IMR-90 (cell line): ENCODE results near the gene ATP8B3. TPM values are rescaled to one million over a fixed set of nuclear protein-coding genes. Genes with fewer than 3 reads are reported as not detected.

Experiments
- ATAC-seq: fragments of 200-7000 bp; cut with Tn5 transposase; 2 replicates; pipeline ENCODE4 v1.9.1; 2020; ENCODE audit warnings: low read depth, mild to moderate bottlenecking, moderate library complexity
- BruUV-seq: library from RNA; stranded (reverse); fragments of 400-500 nt; replicated peaks from 2 replicates; lab custom pipeline; 2021; lab: Mats Ljungman, UMichigan
- CTCF ChIA-PET: fragments of 300-600 bp; formaldehyde crosslinking; extraction: SDS; loops from one replicate; lab custom pipeline; 2021; ENCODE audit warnings: antibody characterized with exemption; lab: Yijun Ruan, JAX
- POLR2A ChIA-PET: fragments of 300-600 bp; sonication (Branson Sonifier 250); formaldehyde crosslinking; loops from one replicate; lab custom pipeline; 2022; ENCODE audit warnings: antibody characterized with exemption; ENCODE audit not compliant: unreplicated experiment; lab: Charles Lee
- DNase-seq: peaks from one replicate; pipeline ENCODE4 v3.0.0; 2013
- H2AFZ ChIP-seq: replicated peaks from 2 replicates; pipeline ENCODE3; 2013; ENCODE audit warnings: low read length, mild to moderate bottlenecking; ENCODE audit not compliant: poor library complexity
- H2AK5ac ChIP-seq: 2 replicates; pipeline ENCODE4 v1.6.1; 2013; ENCODE audit warnings: low read depth, low read length, inconsistent platforms
- H2AK9ac ChIP-seq: replicated peaks from 2 replicates; pipeline ENCODE3; 2013; ENCODE audit warnings: mild to moderate bottlenecking, low read depth, low read length, moderate library complexity; ENCODE audit not compliant: poor library complexity
- H2BK120ac ChIP-seq: 2 replicates; pipeline ENCODE4 v1.6.1; 2013; ENCODE audit warnings: low read depth, low read length, inconsistent platforms
- H2BK15ac ChIP-seq: 3 replicates; pipeline ENCODE4 v1.6.1; 2013; ENCODE audit warnings: low read depth, low read length, inconsistent platforms
- H2BK20ac ChIP-seq: 2 replicates; pipeline ENCODE4 v1.6.1; 2013; ENCODE audit warnings: low read depth, mild to moderate bottlenecking, inconsistent platforms, low read length, moderate library complexity
- H2BK5ac ChIP-seq: 2 replicates; pipeline ENCODE4 v1.6.1; 2013; ENCODE audit warnings: mild to moderate bottlenecking, low read depth, low read length, inconsistent platforms; ENCODE audit not compliant: poor library complexity, severe bottlenecking
- H3K14ac ChIP-seq: replicated peaks from 2 replicates; pipeline ENCODE4 v1.6.1; 2013; ENCODE audit warnings: low read depth, low read length, inconsistent platforms
- H3K18ac ChIP-seq: 2 replicates; pipeline ENCODE4 v1.6.1; 2013; ENCODE audit warnings: low read depth, low read length, control low read depth
- H3K23ac ChIP-seq: 2 replicates; pipeline ENCODE4 v1.6.1; 2013; ENCODE audit warnings: low read depth, low read length, inconsistent platforms
- H3K27ac ChIP-seq: 2 replicates; pipeline ENCODE4 v1.5.1; 2013; ENCODE audit warnings: mild to moderate bottlenecking, control low read depth, low read length; ENCODE audit not compliant: insufficient read depth
- H3K27me3 ChIP-seq: 2 replicates; pipeline ENCODE4 v1.6.1; 2013; ENCODE audit warnings: low read length; ENCODE audit not compliant: control insufficient read depth, insufficient read depth
- H3K36me3 ChIP-seq: 2 replicates; pipeline ENCODE4 v1.6.1; 2013; ENCODE audit warnings: low read length, mixed read lengths; ENCODE audit not compliant: control insufficient read depth, insufficient read depth
- H3K4ac ChIP-seq: 2 replicates; pipeline ENCODE4 v1.6.1; 2013; ENCODE audit warnings: low read depth, low read length, inconsistent platforms
- H3K4me1 ChIP-seq: 2 replicates; pipeline ENCODE4 v1.6.1; 2013; ENCODE audit warnings: low read length, mixed read lengths; ENCODE audit not compliant: control insufficient read depth, insufficient read depth
- H3K4me2 ChIP-seq: 2 replicates; pipeline ENCODE4 v1.6.1; 2013; ENCODE audit warnings: low read depth, mild to moderate bottlenecking, control low read depth, low read length, moderate library complexity
- H3K4me3 ChIP-seq: 2 replicates; pipeline ENCODE4 v1.5.1; 2013; ENCODE audit warnings: low read depth, mild to moderate bottlenecking, control low read depth, low read length, moderate library complexity; ENCODE audit not compliant: insufficient read depth
- H3K56ac ChIP-seq: 2 replicates; pipeline ENCODE4 v1.6.1; 2013; ENCODE audit warnings: low read length, inconsistent platforms; ENCODE audit not compliant: insufficient read depth; ENCODE audit errors: extremely low read depth
- H3K79me1 ChIP-seq, 2 experiments: 2 replicates each; pipeline ENCODE4 v1.6.1; 2013; ENCODE audit warnings: low read length in 2 of 2, inconsistent platforms in 1 of 2, low read depth in 1 of 2
- H3K9ac ChIP-seq: 2 replicates; pipeline ENCODE4 v1.6.1; 2013; ENCODE audit warnings: low read depth, low read length, control low read depth
- H3K9me1 ChIP-seq: 2 replicates; pipeline ENCODE4 v1.6.1; 2013; ENCODE audit warnings: low read length, inconsistent platforms; ENCODE audit not compliant: insufficient read depth
- H3K9me3 ChIP-seq: 2 replicates; pipeline ENCODE4 v1.6.1; 2013; ENCODE audit warnings: low read length; ENCODE audit not compliant: control insufficient read depth, insufficient read depth
- H4K20me1 ChIP-seq: 2 replicates; pipeline ENCODE4 v1.6.1; 2013; ENCODE audit warnings: low read length, inconsistent platforms; ENCODE audit not compliant: insufficient read depth
- H4K5ac ChIP-seq: 2 replicates; pipeline ENCODE4 v1.6.1; 2013; ENCODE audit warnings: mild to moderate bottlenecking, low read depth, low read length, control low read depth
- H4K8ac ChIP-seq, 2 experiments: 2 replicates each; pipeline ENCODE4 v1.6.1; 2013; ENCODE audit warnings: low read depth in 2 of 2, low read length in 2 of 2, control low read depth in 1 of 2, inconsistent platforms in 1 of 2
- H4K91ac ChIP-seq: 2 replicates; pipeline ENCODE4 v1.6.1; 2013; ENCODE audit warnings: low read depth, low read length, inconsistent platforms; ENCODE audit not compliant: insufficient read depth
- BHLHE40 ChIP-seq: fragments of 150-350 bp; IDR thresholded peaks from 2 replicates; pipeline ENCODE4 v1.6.1; 2016; ENCODE audit warnings: mild to moderate bottlenecking, low read depth, low read length
- CEBPB ChIP-seq: IDR thresholded peaks from 2 replicates; pipeline ENCODE4 v1.6.1; 2012; ENCODE audit warnings: low read depth, low read length, improper control_type of control experiment
- MXI1 ChIP-seq: IDR thresholded peaks from 2 replicates; pipeline ENCODE4 v1.6.1; 2012; ENCODE audit warnings: low read depth, mild to moderate bottlenecking, low read length, moderate library complexity, borderline replicate concordance
- RAD21 ChIP-seq: IDR thresholded peaks from 2 replicates; pipeline ENCODE4 v1.6.1; 2012; ENCODE audit warnings: low read length, improper control_type of control experiment
- WGBS, 2 experiments: methylation state at CpG; one replicate each; pipeline versions ENCODE4 v1.1.5 to v1.1.7; 2013; ENCODE audit warnings: missing lambda C conversion rate in 2 of 2; ENCODE audit not compliant: insufficient read length in 1 of 2; ENCODE audit errors: extremely low coverage in 2 of 2; 5-methylcytosine and 5-hydroxymethylcytosine counted together
- dilution Hi-C: fragments of 300-500 bp; cut with HindIII; formaldehyde crosslinking; loops from one replicate; pipeline ENCODE4 v1.14.3; 2018; ENCODE audit warnings: low sequenced_read_pairs; ENCODE audit not compliant: unreplicated experiment
- in situ Hi-C: fragments of 300-500 bp; cut with MboI; formaldehyde crosslinking; loops from 3 replicates; pipeline ENCODE4 v1.14.3; 2019; ENCODE audit warnings: low sequenced_read_pairs, inconsistent platforms, mixed read lengths
- intact Hi-C: fragments of 100-400 bp; cut with micrococcal nuclease; formaldehyde crosslinking; loops from 2 replicates; pipeline ENCODE4 v1.10.0; 2022
- polyA plus RNA-seq, 3 experiments: library from polyadenylated mRNA; depleted of rRNA; stranded (reverse); fragments of >200 nt; gene quantifications; 2 replicates each; pipeline ENCODE4 v1.2.3, GENCODE V29; 2012; ENCODE audit warnings: low replicate concordance in 1 of 3
- total RNA-seq: library from RNA; depleted of rRNA; stranded (reverse); fragments of >200 nt; gene quantifications from 2 replicates; pipeline ENCODE4 v1.2.3, GENCODE V29; 2012
- TF ChIP-seq, protein P1 (sequence below): conservative IDR thresholded peaks from 2 replicates; pipeline ENCODE4 v1.5.1; 2012; ENCODE audit warnings: mild to moderate bottlenecking, low read depth, low read length, improper control_type of control experiment
- TF ChIP-seq, protein P2 (sequence below): fragments of 150-350 bp; IDR thresholded peaks from 2 replicates; pipeline ENCODE4 v1.6.1; 2017; ENCODE audit warnings: mild to moderate bottlenecking, antibody characterized with exemption, low read length, low read depth

ATP8B3 gene
- total and polyA plus RNA-seq, 2 of the 4 experiments (the other 2 are of a cell fraction): 1.6 to 8.1 TPM

DNA sequence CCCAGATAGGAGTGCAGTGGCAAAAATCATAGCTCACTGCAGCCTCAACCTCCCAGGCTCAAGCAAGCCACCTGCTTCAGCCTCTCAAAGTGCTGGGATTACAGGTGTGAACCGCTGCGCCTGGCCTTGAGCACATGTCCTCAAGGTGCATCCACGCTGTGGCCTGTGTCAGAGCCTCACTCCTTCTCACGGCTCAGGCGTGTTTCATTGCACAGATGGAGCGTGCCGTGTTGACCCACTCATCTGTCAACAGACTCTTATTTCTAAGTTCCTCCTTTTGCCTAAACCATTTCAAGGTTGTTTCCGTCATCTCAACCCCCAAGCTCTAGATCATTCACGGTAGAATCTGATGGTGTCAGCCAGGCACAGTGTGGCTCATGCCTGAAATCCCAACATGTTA, 28.2 kb downstream of the ATP8B3 start:
- no peak overlapping the region for H3K9ac ChIP-seq
- H2BK120ac ChIP-seq: no peak overlapping the region
- ChIA-PET CTCF (no interaction called here), POLR2A (no interaction called here)
- ATAC-seq (no peak), DNase-seq (no peak)
- intact Hi-C loops (no loop called here), dilution Hi-C loops (no loop called here), in situ Hi-C loops (loop anchor here (25.0 kb wide), 1 partner anchor 247 kb away; no protein-coding TSS in a partner anchor)
- no peaks in the 10 kb centered on the region for H3K9me1 ChIP-seq
- no TSS peak for BruUV-seq
- no peak overlapping the region for H4K8ac ChIP-seq
- no peak overlapping the region for H3K18ac ChIP-seq
- H2AK5ac ChIP-seq: no peak overlapping the region
- no peak overlapping the region for H4K5ac ChIP-seq
- no peak overlapping the region for H2BK5ac ChIP-seq
- peaks cover 46% of the 10 kb centered on the region for H3K27me3 ChIP-seq
- no peak overlapping the region for H3K23ac ChIP-seq
- 87% methylated on average over 9 of the region's 9 CpGs; no CpG with 5 or more reads in 1 of the 2 experiments for WGBS, 2 experiments
- no peak overlapping the region for H3K14ac ChIP-seq
- H3K4ac ChIP-seq: no peak overlapping the region
- no peak overlapping the region for H3K4me2 ChIP-seq
- no peak overlapping the region for H3K27ac ChIP-seq
- no peak overlapping the region for H2AFZ ChIP-seq
- H3K4me3 ChIP-seq: no peak overlapping the region
- H4K91ac ChIP-seq: no peak overlapping the region
- H4K20me1 ChIP-seq: no peaks in the 10 kb centered on the region
- no peaks in the 10 kb centered on the region for H3K36me3 ChIP-seq
- peaks cover 18% of the 10 kb centered on the region for H3K9me3 ChIP-seq
- H3K4me1 ChIP-seq: no peaks in the 10 kb centered on the region
- H2AK9ac ChIP-seq: no peak overlapping the region
- H3K79me1 ChIP-seq: no peaks in the 10 kb centered on the region
- TF ChIP-seq, protein P1, sequence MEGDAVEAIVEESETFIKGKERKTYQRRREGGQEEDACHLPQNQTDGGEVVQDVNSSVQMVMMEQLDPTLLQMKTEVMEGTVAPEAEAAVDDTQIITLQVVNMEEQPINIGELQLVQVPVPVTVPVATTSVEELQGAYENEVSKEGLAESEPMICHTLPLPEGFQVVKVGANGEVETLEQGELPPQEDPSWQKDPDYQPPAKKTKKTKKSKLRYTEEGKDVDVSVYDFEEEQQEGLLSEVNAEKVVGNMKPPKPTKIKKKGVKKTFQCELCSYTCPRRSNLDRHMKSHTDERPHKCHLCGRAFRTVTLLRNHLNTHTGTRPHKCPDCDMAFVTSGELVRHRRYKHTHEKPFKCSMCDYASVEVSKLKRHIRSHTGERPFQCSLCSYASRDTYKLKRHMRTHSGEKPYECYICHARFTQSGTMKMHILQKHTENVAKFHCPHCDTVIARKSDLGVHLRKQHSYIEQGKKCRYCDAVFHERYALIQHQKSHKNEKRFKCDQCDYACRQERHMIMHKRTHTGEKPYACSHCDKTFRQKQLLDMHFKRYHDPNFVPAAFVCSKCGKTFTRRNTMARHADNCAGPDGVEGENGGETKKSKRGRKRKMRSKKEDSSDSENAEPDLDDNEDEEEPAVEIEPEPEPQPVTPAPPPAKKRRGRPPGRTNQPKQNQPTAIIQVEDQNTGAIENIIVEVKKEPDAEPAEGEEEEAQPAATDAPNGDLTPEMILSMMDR: no peak
- TF ChIP-seq, protein P2, sequence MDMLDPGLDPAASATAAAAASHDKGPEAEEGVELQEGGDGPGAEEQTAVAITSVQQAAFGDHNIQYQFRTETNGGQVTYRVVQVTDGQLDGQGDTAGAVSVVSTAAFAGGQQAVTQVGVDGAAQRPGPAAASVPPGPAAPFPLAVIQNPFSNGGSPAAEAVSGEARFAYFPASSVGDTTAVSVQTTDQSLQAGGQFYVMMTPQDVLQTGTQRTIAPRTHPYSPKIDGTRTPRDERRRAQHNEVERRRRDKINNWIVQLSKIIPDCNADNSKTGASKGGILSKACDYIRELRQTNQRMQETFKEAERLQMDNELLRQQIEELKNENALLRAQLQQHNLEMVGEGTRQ: no peak
- TF ChIP-seq CEBPB (no peak), RAD21 (no peak), MXI1 (no peak), BHLHE40 (no peak)
- H2BK15ac ChIP-seq: no peak overlapping the region
- H3K56ac ChIP-seq: no peak overlapping the region
- no peak overlapping the region for H2BK20ac ChIP-seq
